Neuronal stem cell (in vitro differentiated cells): ENCODE results near the gene NPAS3.

ENCODE experiments used
- DNase-seq: peaks from one replicate; pipeline ENCODE4 v3.0.0-alpha.2; 2013; ENCODE audit warnings: low spot score
- H2AFZ ChIP-seq: one replicate; pipeline ENCODE4 v1.6.1; 2013; ENCODE audit warnings: mild to moderate bottlenecking, low read length, inconsistent platforms
- H2AK5ac ChIP-seq: 2 replicates; pipeline ENCODE4 v1.6.1; 2013; ENCODE audit warnings: low read depth, mild to moderate bottlenecking, inconsistent platforms, low read length, moderate library complexity, mixed read lengths
- H2BK120ac ChIP-seq: 2 replicates; pipeline ENCODE4 v1.6.1; 2013; ENCODE audit warnings: low read depth, mild to moderate bottlenecking, inconsistent platforms, low read length, moderate library complexity, mixed read lengths
- H2BK12ac ChIP-seq: one replicate; pipeline ENCODE4 v1.6.1; 2013; ENCODE audit warnings: low read length, inconsistent platforms
- H2BK15ac ChIP-seq: 2 replicates; pipeline ENCODE4 v1.6.1; 2013; ENCODE audit warnings: mild to moderate bottlenecking, low read length, inconsistent platforms, mixed read lengths
- H2BK5ac ChIP-seq: one replicate; pipeline ENCODE4 v1.6.1; 2013; ENCODE audit warnings: inconsistent platforms, mild to moderate bottlenecking, low read length, moderate library complexity
- H3K14ac ChIP-seq: one replicate; pipeline ENCODE4 v1.6.1; 2013; ENCODE audit warnings: low read length, inconsistent platforms
- H3K18ac ChIP-seq: 2 replicates; pipeline ENCODE4 v1.6.1; 2013; ENCODE audit warnings: low read length, inconsistent platforms
- H3K23ac ChIP-seq: 2 replicates; pipeline ENCODE4 v1.6.1; 2013; ENCODE audit warnings: low read depth, mild to moderate bottlenecking, mixed read lengths, low read length, inconsistent platforms; ENCODE audit not compliant: poor library complexity
- H3K27ac ChIP-seq: replicated peaks from 3 replicates; pipeline ENCODE4 v1.5.1; 2013; ENCODE audit warnings: low read length, inconsistent platforms
- H3K27me3 ChIP-seq, 3 experiments: 2 replicates each; pipeline ENCODE4 v1.6.1; 2013; ENCODE audit warnings: low read length in 3 of 3, mild to moderate bottlenecking in 2 of 3, inconsistent platforms in 1 of 3, low read depth in 1 of 3, mixed read lengths in 1 of 3, moderate library complexity in 1 of 3; ENCODE audit not compliant: control insufficient read depth in 3 of 3, insufficient read depth in 3 of 3
- H3K36me3 ChIP-seq, 2 donors: replicated peaks in 1 of 2; 2 replicates each; pipeline ENCODE4 v1.6.1; 2013; ENCODE audit warnings: low read length in 2 of 2; ENCODE audit not compliant: control insufficient read depth in 2 of 2, insufficient read depth in 2 of 2
- H3K4ac ChIP-seq: 2 replicates; pipeline ENCODE4 v1.6.1; 2013; ENCODE audit warnings: inconsistent platforms, mild to moderate bottlenecking, low read length, moderate library complexity
- H3K4me1 ChIP-seq, 2 donors: 1 replicate in 1 of 2; 2 replicates in 1 of 2; pipeline ENCODE4 v1.6.1; 2013; ENCODE audit warnings: low read length in 2 of 2, low read depth in 1 of 2; ENCODE audit not compliant: control insufficient read depth in 2 of 2, insufficient read depth in 1 of 2
- H3K4me2 ChIP-seq: one replicate; pipeline ENCODE4 v1.6.1; 2013; ENCODE audit warnings: mild to moderate bottlenecking, low read length, inconsistent platforms; ENCODE audit not compliant: insufficient read depth, poor library complexity, severe bottlenecking
- H3K4me3 ChIP-seq, 2 donors: 2 replicates each; pipeline ENCODE4 v1.5.1; 2013; ENCODE audit warnings: low read length in 2 of 2, mild to moderate bottlenecking in 2 of 2, inconsistent platforms in 1 of 2, moderate library complexity in 1 of 2
- H3K79me1 ChIP-seq: one replicate; pipeline ENCODE4 v1.6.1; 2013; ENCODE audit warnings: low read depth, mild to moderate bottlenecking, inconsistent platforms, low read length, moderate library complexity
- H3K9ac ChIP-seq: one replicate; pipeline ENCODE4 v1.6.1; 2013; ENCODE audit warnings: mild to moderate bottlenecking, low read depth, low read length, inconsistent platforms; ENCODE audit not compliant: poor library complexity
- H3K9me3 ChIP-seq, 2 donors: replicated peaks in 1 of 2; 2 replicates each; pipeline versions ENCODE3 to v1.6.1; 2013; ENCODE audit warnings: low read length in 2 of 2, mild to moderate bottlenecking in 2 of 2, inconsistent platforms in 1 of 2, low read depth in 1 of 2, mixed read lengths in 1 of 2, moderate library complexity in 1 of 2; ENCODE audit not compliant: control insufficient read depth in 2 of 2, insufficient read depth in 1 of 2
- H4K8ac ChIP-seq: one replicate; pipeline ENCODE4 v1.6.1; 2013; ENCODE audit warnings: low read depth, mild to moderate bottlenecking, inconsistent platforms, low read length, moderate library complexity
- H4K91ac ChIP-seq: one replicate; pipeline ENCODE4 v1.6.1; 2013; ENCODE audit warnings: low read length, low read depth, mild to moderate bottlenecking, inconsistent platforms; ENCODE audit not compliant: poor library complexity
- WGBS, 2 donors: extraction: QIAGEN DNeasy Blood & Tissue Kit; methylation state at CpG; one replicate each; pipeline ENCODE4 v1.1.7; 2013; ENCODE audit warnings: missing lambda C conversion rate in 2 of 2, mixed read lengths in 1 of 2; ENCODE audit not compliant: insufficient read length in 2 of 2, insufficient replicate concordance in 1 of 2; ENCODE audit errors: extremely low coverage in 2 of 2; 5-methylcytosine and 5-hydroxymethylcytosine counted together

The NPAS3 gene

GRCh38 chr14:33114331-33114730, 175.7 kb downstream of the NPAS3 start:
- H2BK15ac ChIP-seq, result no peak overlapping the region
- H3K9ac ChIP-seq, result no peak overlapping the region
- no peak overlapping the region for H2AFZ ChIP-seq
- no peak overlapping the region for H3K4me3 ChIP-seq
- H3K23ac ChIP-seq, result no peak overlapping the region
- DNase-seq, result no peak
- H3K18ac ChIP-seq, result no peak overlapping the region
- no peak overlapping the region for H3K4me2 ChIP-seq
- no peaks in the 10 kb centered on the region for H3K27me3 ChIP-seq
- peaks cover 0 to 12% of the 10 kb centered on the region in 2 donors for H3K36me3 ChIP-seq
- no peaks in the 10 kb centered on the region for H3K9me3 ChIP-seq
- H2AK5ac ChIP-seq, result no peak overlapping the region
- no CpG with 5 or more reads among the region's 3 CpGs for WGBS, 2 donors
- no peak overlapping the region for H3K27ac ChIP-seq
- H4K91ac ChIP-seq, result no peak overlapping the region
- H3K14ac ChIP-seq, result no peak overlapping the region
- peaks cover 2 to 12% of the 10 kb centered on the region in 2 donors for H3K4me1 ChIP-seq
- no peak overlapping the region for H3K4ac ChIP-seq
- no peak overlapping the region for H2BK120ac ChIP-seq
- no peaks in the 10 kb centered on the region for H3K79me1 ChIP-seq
- H2BK12ac ChIP-seq, result no peak overlapping the region
- no peak overlapping the region for H4K8ac ChIP-seq
- no peak overlapping the region for H2BK5ac ChIP-seq

- H3K4me2 ChIP-seq, result no peak overlapping the region
- H3K79me1 ChIP-seq, result no peaks in the 10 kb centered on the region
- H4K91ac ChIP-seq, result no peak overlapping the region
- no peak overlapping the region for H3K14ac ChIP-seq
- H3K9me3 ChIP-seq, result no peaks in the 10 kb centered on the region
- no peak overlapping the region for H2AFZ ChIP-seq
- H4K8ac ChIP-seq, result no peak overlapping the region
- no peak overlapping the region for H3K27ac ChIP-seq
- H3K23ac ChIP-seq, result no peak overlapping the region
- H3K9ac ChIP-seq, result no peak overlapping the region
- WGBS, 2 donors, result no CpG with 5 or more reads among the region's 1 CpG
- no peak overlapping the region for H2BK120ac ChIP-seq
- no peak for DNase-seq
- no peak overlapping the region for H2BK15ac ChIP-seq
- H3K4ac ChIP-seq, result no peak overlapping the region
- H2BK5ac ChIP-seq, result no peak overlapping the region
- no peak overlapping the region for H2AK5ac ChIP-seq
- no peak overlapping the region for H3K4me3 ChIP-seq
- no peak overlapping the region for H3K18ac ChIP-seq
- H3K36me3 ChIP-seq, result peaks cover 0 to 23% of the 10 kb centered on the region in 2 donors
- no peaks in the 10 kb centered on the region for H3K27me3 ChIP-seq
- H3K4me1 ChIP-seq, result peaks cover 0 to 2% of the 10 kb centered on the region in 2 donors
- H2BK12ac ChIP-seq, result no peak overlapping the region
Measured at GRCh38 chr14:33118668-33119067, 180.0 kb downstream of the NPAS3 start.

GRCh38 chr14:33120341-33120740, 181.7 kb downstream of the NPAS3 start:
- H3K4me3 ChIP-seq, result no peak overlapping the region
- no peak overlapping the region for H3K4ac ChIP-seq
- H3K27me3 ChIP-seq, result no peaks in the 10 kb centered on the region
- no peak overlapping the region for H4K8ac ChIP-seq
- H2BK15ac ChIP-seq, result no peak overlapping the region
- no peak overlapping the region for H2BK12ac ChIP-seq
- WGBS, 2 donors, result no CpG with 5 or more reads among the region's 3 CpGs
- H3K9me3 ChIP-seq, result no peaks in the 10 kb centered on the region
- no peak overlapping the region for H2BK120ac ChIP-seq
- no peak overlapping the region for H3K4me2 ChIP-seq
- H3K14ac ChIP-seq, result no peak overlapping the region
- DNase-seq, result no peak
- no peak overlapping the region for H2BK5ac ChIP-seq
- H4K91ac ChIP-seq, result no peak overlapping the region
- no peak overlapping the region for H2AFZ ChIP-seq
- H3K4me1 ChIP-seq, result peaks cover 0 to 2% of the 10 kb centered on the region in 2 donors
- H3K79me1 ChIP-seq, result no peaks in the 10 kb centered on the region
- H2AK5ac ChIP-seq, result no peak overlapping the region
- peaks cover 0 to 23% of the 10 kb centered on the region in 2 donors for H3K36me3 ChIP-seq
- no peak overlapping the region for H3K18ac ChIP-seq
- no peak overlapping the region for H3K9ac ChIP-seq
- H3K27ac ChIP-seq, result no peak overlapping the region
- no peak overlapping the region for H3K23ac ChIP-seq

GRCh38 chr14:33120966-33121365, 182.3 kb downstream of the NPAS3 start:
- no CpG with 5 or more reads among the region's 4 CpGs for WGBS, 2 donors
- Histone ChIP-seq H4K91ac (no peak overlapping the region), H2BK5ac (no peak overlapping the region)

More at GRCh38 chr14:33120966-33121365, 182.3 kb downstream of the NPAS3 start:
- Histone ChIP-seq H3K27me3 (no peaks in the 10 kb centered on the region), H2AK5ac (no peak overlapping the region), H3K9ac (no peak overlapping the region), H3K27ac (no peak overlapping the region), H3K36me3 (peaks cover 0 to 23% of the 10 kb centered on the region in 2 donors), H3K23ac (no peak overlapping the region), H3K4ac (no peak overlapping the region), H2BK12ac (no peak overlapping the region), H3K14ac (no peak overlapping the region), H3K4me1 (peaks cover 0 to 1% of the 10 kb centered on the region in 2 donors), H2AFZ (no peak overlapping the region), H2BK120ac (no peak overlapping the region), H3K9me3 (no peaks in the 10 kb centered on the region), H3K4me3 (no peak overlapping the region), H2BK15ac (no peak overlapping the region), H4K8ac (no peak overlapping the region), H3K79me1 (no peaks in the 10 kb centered on the region), H3K4me2 (no peak overlapping the region), H3K18ac (no peak overlapping the region)
- DNase-seq, result no peak
